Inflammatory macrophage treated with lipopolysaccharide for 4 hours (primary cell): ENCODE data around the gene PLA2G6.

ENCODE experiments used
- DNase-seq: peaks from one replicate; pipeline ENCODE4 v3.0.0-alpha.2; 2020

PLA2G6 gene

DNA sequence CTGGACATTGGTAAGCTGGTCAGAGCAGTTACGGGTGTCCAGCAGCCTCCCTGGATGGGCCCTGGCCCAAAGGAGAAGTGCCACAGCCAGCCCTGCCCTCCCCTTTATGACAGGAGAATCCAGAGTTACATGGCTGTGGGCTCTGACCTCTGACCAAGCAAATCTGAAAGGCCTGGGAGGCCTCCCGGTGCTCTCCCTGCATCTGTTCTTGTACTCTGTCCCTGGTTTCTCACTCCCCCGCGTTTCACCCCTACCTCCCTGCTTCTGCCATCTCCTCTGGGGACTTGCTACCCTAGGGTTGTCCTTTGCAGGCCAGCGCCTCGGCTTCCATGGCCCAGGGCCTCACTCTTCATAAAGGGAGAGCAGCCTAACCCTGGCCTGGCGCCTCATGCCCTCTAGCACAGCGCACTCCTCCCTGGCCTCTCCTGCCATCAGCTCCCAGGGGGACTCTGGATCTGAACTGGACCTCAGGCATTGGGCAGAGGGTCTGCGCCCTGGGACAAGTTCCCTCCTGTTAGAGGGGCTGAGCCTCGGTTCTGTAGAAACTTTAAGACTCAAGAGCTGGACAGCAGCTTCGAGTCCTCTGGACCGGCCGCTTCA lies 113.8 kb downstream of the PLA2G6 start:
- DNase-seq: no peak

DNA sequence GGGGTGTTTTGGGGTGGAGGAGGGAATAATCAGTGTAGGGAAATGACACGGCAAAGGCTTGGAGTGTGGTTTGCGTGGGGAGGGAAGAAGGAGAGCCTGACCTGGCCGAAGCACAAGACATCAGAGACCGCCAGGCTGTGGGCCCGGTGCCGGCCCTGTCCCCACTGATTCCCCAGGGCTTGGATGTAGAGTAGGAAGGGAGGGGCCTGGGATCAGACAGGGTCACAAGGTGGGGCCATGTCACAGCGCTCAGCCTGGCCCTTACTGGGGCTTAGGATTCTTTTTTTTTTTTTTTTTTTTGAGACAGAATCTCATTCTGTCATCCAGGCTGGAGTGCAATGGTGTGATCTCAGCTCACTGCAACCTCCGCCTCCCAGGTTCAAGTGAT lies 114.6 kb downstream of the PLA2G6 start:
- DNase-seq: no peak

DNA sequence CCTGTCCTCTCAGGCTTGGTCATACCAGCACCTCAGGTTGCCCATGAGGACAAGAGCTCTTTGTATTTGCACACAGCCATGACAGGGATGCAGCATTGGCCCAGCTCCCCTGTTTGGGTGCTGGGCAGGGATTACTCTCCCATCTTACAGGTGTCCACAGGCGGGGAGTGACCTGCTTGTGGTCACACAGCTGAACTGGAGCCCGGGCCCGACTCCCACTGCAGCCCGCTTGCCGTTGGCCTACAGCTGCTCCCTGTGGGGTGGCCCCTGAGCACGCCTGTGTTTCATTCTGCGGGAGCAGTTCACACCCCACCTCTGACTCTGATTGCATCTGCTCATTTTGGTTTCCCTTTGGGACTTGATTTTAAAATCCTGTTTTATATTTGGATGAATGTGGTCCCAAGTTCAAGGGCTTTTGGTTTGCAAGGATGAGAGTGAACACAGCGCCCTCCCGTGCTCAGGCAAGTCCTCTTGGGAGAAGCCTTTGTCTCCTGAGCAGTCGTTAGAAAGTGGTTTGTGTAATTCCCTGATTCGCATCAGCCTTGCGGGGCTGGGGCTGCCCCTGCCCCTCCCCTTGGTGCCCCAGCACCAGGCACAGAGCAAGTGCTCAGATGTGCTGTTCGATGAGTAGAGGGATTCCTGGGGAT lies 115.1 kb downstream of the PLA2G6 start:
- DNase-seq: no peak

DNA sequence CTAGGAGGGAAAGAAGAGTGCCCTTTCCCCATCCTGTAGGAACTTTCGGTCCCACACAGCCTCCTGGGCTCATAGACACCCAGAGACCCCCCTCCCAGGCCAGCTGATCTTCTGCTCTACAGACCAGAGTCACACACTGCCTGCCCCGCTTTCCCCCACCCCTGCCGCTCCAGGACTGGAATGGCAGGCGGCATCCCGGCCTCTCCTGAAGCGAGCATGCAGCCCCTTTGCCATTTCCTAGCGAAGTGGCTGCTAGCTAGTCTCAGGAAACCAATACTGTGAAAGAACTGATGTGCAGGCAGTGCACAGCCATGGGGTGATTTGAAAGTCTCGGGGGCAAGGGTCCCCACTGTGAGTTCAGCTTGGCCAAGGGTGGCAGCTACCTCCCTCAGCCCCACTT lies 116.1 kb downstream of the PLA2G6 start:
- no peak for DNase-seq

DNA sequence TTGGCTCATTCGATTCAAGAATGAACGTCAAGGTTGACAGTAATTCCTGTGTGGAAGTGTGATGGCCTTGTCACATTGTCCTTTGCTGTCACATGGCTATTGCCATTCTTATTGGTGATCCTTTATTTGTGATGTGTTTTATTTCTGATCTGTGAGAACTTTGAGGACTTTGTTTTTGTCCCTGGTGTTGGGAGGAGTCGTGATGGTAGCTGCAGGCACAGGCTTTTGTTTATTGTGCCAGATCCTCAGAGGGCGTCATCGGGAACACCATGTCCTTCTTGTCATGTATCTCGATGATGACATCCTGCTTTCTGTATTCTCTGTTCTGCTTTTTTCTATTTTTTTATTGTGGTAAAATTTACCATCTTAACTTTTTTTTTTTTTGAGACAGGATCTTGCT lies 118.8 kb downstream of the PLA2G6 start:
- DNase-seq: peak; percentile 85
